ENCODE data around the gene TTC7B. TPM values are rescaled to one million over a fixed set of nuclear protein-coding genes. Genes with fewer than 3 reads are reported as not detected.

Gene TTC7B
- total RNA-seq, 1 donor from 2014 or later: 3.1 TPM

DNA sequence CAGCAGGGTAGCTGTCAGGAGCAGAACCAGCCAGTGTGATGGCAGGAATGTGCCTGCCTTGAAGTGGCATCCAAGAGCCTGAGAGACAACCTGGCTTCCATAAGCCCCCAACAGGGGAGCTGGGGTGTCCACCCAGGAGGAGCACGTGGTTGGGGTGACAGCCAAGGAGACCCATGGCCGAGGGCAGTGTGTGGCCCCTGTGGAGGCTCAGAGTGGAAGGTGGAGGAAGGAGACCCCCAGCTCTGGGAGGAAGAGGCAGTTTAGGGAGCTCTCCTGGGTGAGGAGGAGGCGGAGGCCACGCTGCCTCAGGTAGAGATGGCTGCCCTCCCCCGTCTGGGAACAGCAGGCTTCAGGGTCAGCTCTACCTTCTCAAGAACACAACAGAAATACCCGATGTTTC is 272.4 kb downstream of the TTC7B start:
- intact Hi-C loops (cut with micrococcal nuclease): no loop called here
- Mint-ChIP-seq H3K4me3 (no peak overlapping the region), H3K4me1 (ENCODE audit: low read depth) (no peaks in the 10 kb centered on the region), H3K27ac (no peak overlapping the region), H3K9me3 (no peaks in the 10 kb centered on the region), H3K27me3 (ENCODE audit: insufficient read depth) (no peaks in the 10 kb centered on the region), H3K36me3 (ENCODE audit: low read depth) (no peaks in the 10 kb centered on the region)
- no peak for DNase-seq (ENCODE audit: low spot score)

DNA sequence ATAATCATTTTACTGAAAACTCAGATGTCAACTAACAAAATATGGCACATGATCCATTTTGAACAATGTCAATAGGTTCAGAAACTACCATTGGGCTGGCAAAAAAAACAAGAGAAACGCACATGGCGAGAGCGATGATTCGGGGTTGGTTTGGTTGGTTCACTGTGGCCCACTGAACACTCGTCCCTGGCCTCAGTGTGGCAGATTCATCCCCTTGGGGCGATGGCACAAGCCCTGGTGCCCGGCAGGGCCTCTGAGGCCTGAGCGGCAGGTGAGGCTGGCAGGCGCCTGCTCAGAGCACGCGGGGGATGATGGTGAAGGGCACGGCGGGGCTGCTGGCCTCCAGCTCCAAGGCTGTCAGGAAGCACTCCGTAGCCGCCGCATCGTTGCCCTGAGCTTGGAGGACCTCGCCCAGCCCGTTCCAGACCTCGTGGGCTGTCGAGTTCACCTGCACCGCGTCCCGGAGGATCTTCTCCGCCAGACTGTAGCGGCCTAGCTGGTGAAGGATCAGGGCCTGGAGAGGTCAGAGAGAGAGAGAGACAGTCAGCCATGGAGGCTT is 275.1 kb downstream of the TTC7B start:
- H3K9me3 Mint-ChIP-seq: no peaks in the 10 kb centered on the region
- DNase-seq (ENCODE audit: low spot score): no peak
- H3K36me3 Mint-ChIP-seq (ENCODE audit: low read depth): no peaks in the 10 kb centered on the region
- intact Hi-C loops (cut with micrococcal nuclease): no loop called here
- no peaks in the 10 kb centered on the region for H3K4me1 Mint-ChIP-seq (ENCODE audit: low read depth)
- no peaks in the 10 kb centered on the region for H3K27me3 Mint-ChIP-seq (ENCODE audit: insufficient read depth)
- no peak overlapping the region for H3K4me3 Mint-ChIP-seq
- H3K27ac Mint-ChIP-seq: no peak overlapping the region

GRCh38 chr14:90540437-90540836 is 275.8 kb downstream of the TTC7B start:
- Mint-ChIP-seq H3K27ac (no peak overlapping the region), H3K9me3 (no peaks in the 10 kb centered on the region), H3K4me1 (ENCODE audit: low read depth) (no peaks in the 10 kb centered on the region), H3K36me3 (ENCODE audit: low read depth) (no peaks in the 10 kb centered on the region), H3K27me3 (ENCODE audit: insufficient read depth) (no peaks in the 10 kb centered on the region), H3K4me3 (no peak overlapping the region)
- DNase-seq (ENCODE audit: low spot score): no peak
- intact Hi-C loops (cut with micrococcal nuclease): no loop called here

DNA sequence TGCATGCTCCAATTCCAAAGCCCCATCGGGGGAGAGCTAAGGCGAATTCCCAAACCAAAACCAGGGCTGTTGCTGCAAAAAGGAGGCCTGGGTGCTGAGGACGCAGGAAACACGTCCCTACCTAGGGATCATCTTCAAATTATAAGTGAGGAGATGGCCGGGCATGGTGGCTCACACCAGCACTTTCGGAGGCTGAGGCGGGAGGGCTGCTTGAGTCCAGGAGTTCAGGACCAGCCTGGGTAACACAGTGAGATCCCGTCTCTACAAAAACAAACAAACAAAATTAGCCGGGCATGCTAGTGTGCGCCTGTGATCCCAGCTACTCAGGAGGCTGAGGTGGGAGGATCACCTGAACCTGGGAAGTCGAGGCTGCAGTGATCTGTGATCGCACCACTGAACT is 276.2 kb downstream of the TTC7B start:
- Mint-ChIP-seq H3K4me1 (ENCODE audit: low read depth) (no peaks in the 10 kb centered on the region), H3K36me3 (ENCODE audit: low read depth) (no peaks in the 10 kb centered on the region), H3K9me3 (no peaks in the 10 kb centered on the region), H3K4me3 (no peak overlapping the region), H3K27ac (no peak overlapping the region), H3K27me3 (ENCODE audit: insufficient read depth) (no peaks in the 10 kb centered on the region)
- DNase-seq (ENCODE audit: low spot score): no peak
- intact Hi-C loops (cut with micrococcal nuclease): no loop called here

GRCh38 chr14:90539496-90539775 is 276.8 kb downstream of the TTC7B start:
- H3K4me3 Mint-ChIP-seq: no peak overlapping the region
- H3K4me1 Mint-ChIP-seq (ENCODE audit: low read depth): no peaks in the 10 kb centered on the region
- no peaks in the 10 kb centered on the region for H3K9me3 Mint-ChIP-seq
- intact Hi-C loops (cut with micrococcal nuclease): no loop called here
- no peak for DNase-seq (ENCODE audit: low spot score)
- no peaks in the 10 kb centered on the region for H3K27me3 Mint-ChIP-seq (ENCODE audit: insufficient read depth)
- H3K36me3 Mint-ChIP-seq (ENCODE audit: low read depth): no peaks in the 10 kb centered on the region
- H3K27ac Mint-ChIP-seq: no peak overlapping the region

- DNase-seq (ENCODE audit: low spot score): no peak
These were observed 277.3 kb downstream of the TTC7B start for GRCh38 chr14:90538716-90539495.

DNA sequence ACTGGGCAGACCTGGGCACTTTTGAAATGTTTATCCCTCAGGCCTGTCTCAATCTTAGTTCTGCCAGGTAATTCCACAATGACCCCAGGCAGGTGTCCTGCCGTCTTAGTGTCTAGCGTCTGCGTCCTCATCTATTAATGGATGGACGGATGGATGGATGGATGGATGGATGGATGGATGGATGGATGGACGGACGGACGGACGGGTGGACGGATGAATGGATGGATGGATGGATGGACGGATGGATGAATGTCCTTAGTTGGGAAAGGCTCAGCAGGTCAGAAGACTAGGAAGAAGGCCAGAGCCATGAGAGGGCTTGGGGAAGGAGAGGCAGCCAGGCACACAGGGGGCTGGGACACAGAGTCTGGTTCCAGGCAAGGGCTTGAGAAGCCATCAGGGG is 278.1 kb downstream of the TTC7B start:
- Mint-ChIP-seq H3K27me3 (ENCODE audit: insufficient read depth) (no peaks in the 10 kb centered on the region), H3K9me3 (no peaks in the 10 kb centered on the region), H3K4me3 (no peak overlapping the region), H3K36me3 (ENCODE audit: low read depth) (no peaks in the 10 kb centered on the region), H3K27ac (no peak overlapping the region), H3K4me1 (ENCODE audit: low read depth) (no peaks in the 10 kb centered on the region)
- intact Hi-C loops (cut with micrococcal nuclease): no loop called here
- no peak for DNase-seq (ENCODE audit: low spot score)

More at GRCh38 chr14:90538716-90539495, 277.3 kb downstream of the TTC7B start:
- Mint-ChIP-seq H3K9me3 (no peaks in the 10 kb centered on the region), H3K36me3 (ENCODE audit: low read depth) (no peaks in the 10 kb centered on the region), H3K4me3 (no peak overlapping the region), H3K27me3 (ENCODE audit: insufficient read depth) (no peaks in the 10 kb centered on the region), H3K4me1 (ENCODE audit: low read depth) (no peaks in the 10 kb centered on the region), H3K27ac (no peak overlapping the region)
- intact Hi-C loops (cut with micrococcal nuclease): no loop called here

DNA sequence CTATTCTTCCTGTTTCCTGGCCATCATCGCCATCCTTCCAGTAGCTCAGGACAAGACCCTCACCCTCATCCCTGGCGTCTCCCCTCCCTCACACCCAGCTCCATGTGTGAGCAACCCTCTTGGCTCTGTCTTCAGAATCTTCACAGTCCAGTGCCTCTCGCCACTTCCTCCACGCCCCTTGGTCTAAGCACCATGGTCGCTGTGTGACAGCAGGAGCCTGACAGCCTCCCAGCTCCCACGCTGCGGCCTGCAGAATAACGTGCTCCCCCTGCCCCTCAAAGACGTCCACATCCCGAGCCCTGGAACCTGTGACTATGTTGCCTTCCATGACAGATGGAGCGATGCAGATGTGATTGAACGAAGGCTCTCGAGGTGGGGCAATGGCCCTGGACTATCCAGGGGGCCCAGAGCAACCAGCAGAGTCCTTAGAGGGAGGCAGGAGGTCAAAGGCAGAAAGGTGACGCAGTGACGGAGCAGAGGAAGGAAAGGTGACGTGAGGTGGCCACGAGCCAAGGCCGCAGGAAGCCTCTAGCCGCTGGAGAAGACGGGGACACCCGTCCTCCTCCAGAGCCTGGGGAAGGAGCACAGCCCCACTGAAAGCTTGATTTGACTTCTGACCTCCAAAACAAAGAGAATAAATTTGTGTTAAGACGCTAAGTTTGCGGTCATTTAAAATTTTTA is 279.6 kb downstream of the TTC7B start:
- H3K27me3 Mint-ChIP-seq (ENCODE audit: insufficient read depth): no peaks in the 10 kb centered on the region
- no peaks in the 10 kb centered on the region for H3K36me3 Mint-ChIP-seq (ENCODE audit: low read depth)
- H3K9me3 Mint-ChIP-seq: no peaks in the 10 kb centered on the region
- intact Hi-C loops (cut with micrococcal nuclease): no loop called here
- H3K4me3 Mint-ChIP-seq: no peak overlapping the region
- DNase-seq (ENCODE audit: low spot score): no peak
- H3K4me1 Mint-ChIP-seq (ENCODE audit: low read depth): no peaks in the 10 kb centered on the region
- no peak overlapping the region for H3K27ac Mint-ChIP-seq

DNA sequence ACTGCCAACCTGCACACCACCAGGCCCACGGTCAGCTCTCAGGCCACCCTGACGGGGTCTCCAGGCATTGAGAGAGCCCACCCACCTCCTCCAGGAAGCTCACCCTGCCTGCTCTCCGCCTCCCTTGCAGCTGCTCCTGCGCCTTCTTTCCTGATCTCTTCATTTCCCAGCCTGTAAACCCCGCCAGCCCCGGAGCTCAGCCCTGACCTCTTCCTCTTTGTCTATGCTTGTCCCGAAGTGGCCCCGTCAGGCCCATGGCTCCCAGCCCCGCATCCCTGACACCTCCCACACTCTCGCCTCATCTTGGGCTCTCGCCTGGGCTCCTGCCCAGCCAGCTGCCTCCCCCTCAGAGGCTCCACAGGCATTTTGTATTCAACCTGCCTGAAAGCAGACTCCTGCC is 280.1 kb downstream of the TTC7B start:
- Mint-ChIP-seq H3K27me3 (ENCODE audit: insufficient read depth) (no peaks in the 10 kb centered on the region), H3K36me3 (ENCODE audit: low read depth) (no peaks in the 10 kb centered on the region)

DNA sequence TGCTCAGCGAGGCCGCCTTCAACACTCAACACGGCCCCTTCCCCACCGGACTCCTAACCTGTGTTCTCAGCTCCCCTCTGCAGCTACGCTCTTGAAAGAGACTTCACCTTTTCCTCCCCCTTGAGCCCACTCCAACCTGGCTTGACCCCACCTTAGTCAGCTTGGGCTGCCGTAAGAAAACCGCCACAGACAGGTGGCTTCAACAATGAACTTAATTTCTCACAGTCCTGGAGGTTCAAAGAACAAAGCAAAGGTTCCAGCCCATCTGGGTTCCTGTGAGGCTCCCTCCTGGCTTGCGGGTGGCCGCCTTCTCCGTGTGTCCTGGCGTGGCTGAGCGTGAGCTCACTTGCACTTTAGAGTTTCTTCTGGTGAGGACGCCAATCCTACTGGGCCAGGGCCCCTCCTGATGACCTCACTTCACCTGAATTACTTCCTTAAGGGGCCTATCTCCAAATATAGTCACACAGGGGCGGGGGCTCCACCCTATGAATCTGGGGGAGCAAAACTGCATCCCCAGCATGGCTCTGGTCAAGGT is 280.6 kb downstream of the TTC7B start:
- intact Hi-C loops (cut with micrococcal nuclease): no loop called here
- Mint-ChIP-seq H3K4me3 (no peak overlapping the region), H3K27ac (no peak overlapping the region), H3K36me3 (ENCODE audit: low read depth) (no peaks in the 10 kb centered on the region), H3K4me1 (ENCODE audit: low read depth) (no peaks in the 10 kb centered on the region), H3K27me3 (ENCODE audit: insufficient read depth) (no peaks in the 10 kb centered on the region), H3K9me3 (no peaks in the 10 kb centered on the region)
- no peak for DNase-seq (ENCODE audit: low spot score)

More for the DNA sequence above, 280.1 kb downstream of the TTC7B start:
- no peak for DNase-seq (ENCODE audit: low spot score)
- Mint-ChIP-seq H3K4me1 (ENCODE audit: low read depth) (no peaks in the 10 kb centered on the region), H3K27ac (peak overlapping the region; percentile 29), H3K4me3 (no peak overlapping the region), H3K9me3 (no peaks in the 10 kb centered on the region)
- intact Hi-C loops (cut with micrococcal nuclease): no loop called here

GRCh38 chr14:90534838-90535555 is 281.2 kb downstream of the TTC7B start:
- Mint-ChIP-seq H3K36me3 (ENCODE audit: low read depth) (no peaks in the 10 kb centered on the region), H3K27me3 (ENCODE audit: insufficient read depth) (no peaks in the 10 kb centered on the region), H3K27ac (no peak overlapping the region), H3K4me1 (ENCODE audit: low read depth) (no peaks in the 10 kb centered on the region), H3K4me3 (no peak overlapping the region), H3K9me3 (no peaks in the 10 kb centered on the region)
- intact Hi-C loops (cut with micrococcal nuclease): no loop called here
- DNase-seq (ENCODE audit: low spot score): no peak

GRCh38 chr14:90534091-90534837 is 282.0 kb downstream of the TTC7B start:
- DNase-seq (ENCODE audit: low spot score): no peak
- intact Hi-C loops (cut with micrococcal nuclease): no loop called here
- peak overlapping the region; percentile 32 for H3K27ac Mint-ChIP-seq

More at GRCh38 chr14:90534091-90534837, 282.0 kb downstream of the TTC7B start:
- no peak overlapping the region for H3K4me3 Mint-ChIP-seq
- no peaks in the 10 kb centered on the region for H3K36me3 Mint-ChIP-seq (ENCODE audit: low read depth)
- H3K4me1 Mint-ChIP-seq (ENCODE audit: low read depth): no peaks in the 10 kb centered on the region
- H3K9me3 Mint-ChIP-seq: no peaks in the 10 kb centered on the region
- no peaks in the 10 kb centered on the region for H3K27me3 Mint-ChIP-seq (ENCODE audit: insufficient read depth)

Data from activated T-helper 1 cell treated with anti-CD3 and anti-CD28 coated beads, Interleukin-12 subunit alpha, Interleukin-12 subunit beta, Interleukin-2, Interleukin-4 antibody, amounts not matched to agents 30 ng/mL and 10 ng/mL and 1 ng/mL, durations not matched to agents 14 hours and 24 hours and 36 hours (primary cell).